Measurements from ENCODE around the gene ELAVL4.

DNA sequence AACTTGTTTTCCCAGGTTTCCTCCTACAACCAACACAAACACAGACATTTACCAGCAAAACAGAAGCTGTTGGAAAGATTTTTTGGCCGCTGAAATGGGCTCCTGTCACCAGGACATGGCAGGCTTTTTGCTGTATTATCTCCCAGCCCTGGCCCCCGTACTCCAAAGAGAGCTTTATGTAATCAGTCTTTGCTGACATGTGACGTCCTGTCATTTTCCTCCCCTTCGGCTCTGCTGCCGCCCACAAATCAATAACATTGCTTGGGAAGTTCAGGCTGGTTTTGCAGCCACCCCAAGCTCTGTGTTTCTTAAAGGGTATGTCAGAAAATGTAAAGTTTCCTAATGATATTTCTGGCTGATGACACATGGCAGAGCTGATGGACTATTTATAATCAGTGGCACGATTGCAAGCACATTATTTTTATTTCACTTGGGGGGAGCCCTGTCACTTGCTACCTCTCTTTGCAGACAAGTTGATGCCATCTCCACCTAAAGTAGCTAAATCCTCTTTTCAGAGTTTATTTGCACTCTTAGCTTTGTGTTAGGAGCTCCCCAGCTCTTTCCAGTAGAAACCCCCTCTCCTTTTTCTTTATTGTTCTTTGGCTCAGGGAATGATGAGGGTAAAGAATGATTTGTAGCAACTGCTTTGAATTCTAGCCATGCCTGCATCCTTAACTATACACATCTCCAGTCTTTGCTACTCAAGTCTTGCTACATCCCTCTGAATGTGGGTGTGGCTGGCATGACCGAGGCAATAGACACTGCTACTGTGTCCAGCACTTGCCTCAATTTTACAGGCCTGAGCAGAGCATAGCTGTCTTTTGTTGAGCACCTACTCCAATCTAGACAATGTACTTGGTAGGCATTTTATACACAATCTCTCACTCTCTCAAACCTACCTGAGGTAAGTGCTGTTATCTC, 67.3 kb downstream of the ELAVL4 start:
- TF ChIP-seq SNAI2 (CRISPR knock-in tag; IDR thresholded peaks at IDR 0.05) (no peak), TOX (CRISPR knock-in tag; IDR thresholded peaks at IDR 0.05; ENCODE audit: borderline replicate concordance) (no peak), ZFP30 (CRISPR knock-in tag; IDR thresholded peaks at IDR 0.05) (no peak), TCF4 (CRISPR knock-in tag; IDR thresholded peaks at IDR 0.05; ENCODE audit: borderline replicate concordance) (no peak), RARB (CRISPR knock-in tag; IDR thresholded peaks at IDR 0.05) (no peak), ZFP3 (CRISPR knock-in tag; IDR thresholded peaks at IDR 0.05) (no peak), ARNTL (CRISPR knock-in tag; IDR thresholded peaks at IDR 0.05; ENCODE audit: borderline replicate concordance, low read depth) (no peak), CSDC2 (CRISPR knock-in tag; IDR thresholded peaks at IDR 0.05) (no peak), ZC3H10 (CRISPR knock-in tag; IDR thresholded peaks at IDR 0.05) (no peak), PPARA (CRISPR knock-in tag; IDR thresholded peaks at IDR 0.05; ENCODE audit: borderline replicate concordance) (no peak), GLIS3 (CRISPR knock-in tag; IDR thresholded peaks at IDR 0.05) (no peak), ISL1 (CRISPR knock-in tag; IDR thresholded peaks at IDR 0.05) (no peak), OSR1 (CRISPR knock-in tag; IDR thresholded peaks at IDR 0.05) (no peak)
- TF ChIP-seq, protein P1, sequence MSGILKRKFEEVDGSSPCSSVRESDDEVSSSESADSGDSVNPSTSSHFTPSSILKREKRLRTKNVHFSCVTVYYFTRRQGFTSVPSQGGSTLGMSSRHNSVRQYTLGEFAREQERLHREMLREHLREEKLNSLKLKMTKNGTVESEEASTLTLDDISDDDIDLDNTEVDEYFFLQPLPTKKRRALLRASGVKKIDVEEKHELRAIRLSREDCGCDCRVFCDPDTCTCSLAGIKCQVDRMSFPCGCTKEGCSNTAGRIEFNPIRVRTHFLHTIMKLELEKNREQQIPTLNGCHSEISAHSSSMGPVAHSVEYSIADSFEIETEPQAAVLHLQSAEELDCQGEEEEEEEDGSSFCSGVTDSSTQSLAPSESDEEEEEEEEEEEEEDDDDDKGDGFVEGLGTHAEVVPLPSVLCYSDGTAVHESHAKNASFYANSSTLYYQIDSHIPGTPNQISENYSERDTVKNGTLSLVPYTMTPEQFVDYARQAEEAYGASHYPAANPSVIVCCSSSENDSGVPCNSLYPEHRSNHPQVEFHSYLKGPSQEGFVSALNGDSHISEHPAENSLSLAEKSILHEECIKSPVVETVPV (CRISPR knock-in tag; IDR thresholded peaks at IDR 0.05), result no peak

Data from SK-N-SH treated with all-trans-retinoic acid at 6 μM for 48 hours (cell line).